ENCODE results near the gene DUS2.

- TF ChIP-seq CTCF (IDR thresholded peaks at IDR 0.05): no peak
- TF ChIP-seq POLR2AphosphoS5 (IDR thresholded peaks at IDR 0.05; ENCODE audit: low read depth, low read length): no peak
- no peak for TF ChIP-seq REST (IDR thresholded peaks at IDR 0.05; ENCODE audit: insufficient read depth in 1 of 2, low read depth in 2 of 2, low read length in 1 of 2)
- TF ChIP-seq SIN3A (IDR thresholded peaks at IDR 0.05; ENCODE audit: borderline replicate concordance, insufficient read depth, low read depth, low read length): no peak
These were observed 73.4 kb downstream of the DUS2 start for GRCh38 chr16:68096491-68096890.

All from Panc1 (cell line).